ENCODE measurements around the gene SLC6A12. TPM values are rescaled to one million over a fixed set of nuclear protein-coding genes. Genes with fewer than 3 reads are reported as not detected.
A peak's percentile ranks its signal among the peaks of the same experiment; 100 is the strongest.

SLC6A12 gene
- polyA plus RNA-seq, 1 donor from 2014 or later, result 0.15 TPM

DNA sequence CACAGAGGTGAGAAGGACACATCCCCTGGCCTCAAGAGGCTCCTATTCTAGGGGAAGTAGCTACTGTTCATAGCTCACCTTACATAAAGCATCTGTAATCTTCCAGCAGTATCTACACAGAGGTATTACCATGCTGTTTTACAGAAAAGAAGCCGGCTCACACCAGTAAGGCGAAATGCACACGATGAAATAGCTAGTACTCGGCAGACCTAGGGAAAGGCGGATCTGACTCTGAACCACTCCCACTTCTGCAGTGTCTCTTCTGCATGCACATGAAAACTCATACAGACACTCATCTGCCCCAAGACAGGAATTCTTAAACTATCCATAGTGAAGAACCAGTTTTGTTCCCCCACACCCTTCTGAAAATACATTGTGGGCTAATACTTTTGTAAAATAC is 73.8 kb downstream of the SLC6A12 start:
- Histone ChIP-seq H3K9me3 (ENCODE audit: low read length) (no peaks in the 10 kb centered on the region), H3K79me2 (replicated peaks; ENCODE audit: insufficient read depth, low read length) (no peaks in the 10 kb centered on the region), H3K9ac (ENCODE audit: low read length) (peak overlapping the region; percentile 26), H4K20me1 (ENCODE audit: insufficient read depth) (no peaks in the 10 kb centered on the region), H3K27ac (ENCODE audit: low read length) (peak overlapping the region; percentile 55), H3K4me2 (ENCODE audit: low read length) (no peak overlapping the region), H3F3A (ENCODE audit: insufficient read depth, low read length, poor library complexity, severe bottlenecking) (no peaks in the 10 kb centered on the region), H2AFZ (ENCODE audit: low read depth, low read length) (no peak overlapping the region), H3K9me2 (ENCODE audit: insufficient read depth, low read length) (no peaks in the 10 kb centered on the region), H3K36me3 (ENCODE audit: insufficient read depth, low read length) (no peaks in the 10 kb centered on the region), H3K27me3 (ENCODE audit: insufficient read depth, low read depth, low read length) (no peaks in the 10 kb centered on the region), H3K4me3 (ENCODE audit: low read length) (peak overlapping the region; percentile 45)
- TF ChIP-seq, protein P1, sequence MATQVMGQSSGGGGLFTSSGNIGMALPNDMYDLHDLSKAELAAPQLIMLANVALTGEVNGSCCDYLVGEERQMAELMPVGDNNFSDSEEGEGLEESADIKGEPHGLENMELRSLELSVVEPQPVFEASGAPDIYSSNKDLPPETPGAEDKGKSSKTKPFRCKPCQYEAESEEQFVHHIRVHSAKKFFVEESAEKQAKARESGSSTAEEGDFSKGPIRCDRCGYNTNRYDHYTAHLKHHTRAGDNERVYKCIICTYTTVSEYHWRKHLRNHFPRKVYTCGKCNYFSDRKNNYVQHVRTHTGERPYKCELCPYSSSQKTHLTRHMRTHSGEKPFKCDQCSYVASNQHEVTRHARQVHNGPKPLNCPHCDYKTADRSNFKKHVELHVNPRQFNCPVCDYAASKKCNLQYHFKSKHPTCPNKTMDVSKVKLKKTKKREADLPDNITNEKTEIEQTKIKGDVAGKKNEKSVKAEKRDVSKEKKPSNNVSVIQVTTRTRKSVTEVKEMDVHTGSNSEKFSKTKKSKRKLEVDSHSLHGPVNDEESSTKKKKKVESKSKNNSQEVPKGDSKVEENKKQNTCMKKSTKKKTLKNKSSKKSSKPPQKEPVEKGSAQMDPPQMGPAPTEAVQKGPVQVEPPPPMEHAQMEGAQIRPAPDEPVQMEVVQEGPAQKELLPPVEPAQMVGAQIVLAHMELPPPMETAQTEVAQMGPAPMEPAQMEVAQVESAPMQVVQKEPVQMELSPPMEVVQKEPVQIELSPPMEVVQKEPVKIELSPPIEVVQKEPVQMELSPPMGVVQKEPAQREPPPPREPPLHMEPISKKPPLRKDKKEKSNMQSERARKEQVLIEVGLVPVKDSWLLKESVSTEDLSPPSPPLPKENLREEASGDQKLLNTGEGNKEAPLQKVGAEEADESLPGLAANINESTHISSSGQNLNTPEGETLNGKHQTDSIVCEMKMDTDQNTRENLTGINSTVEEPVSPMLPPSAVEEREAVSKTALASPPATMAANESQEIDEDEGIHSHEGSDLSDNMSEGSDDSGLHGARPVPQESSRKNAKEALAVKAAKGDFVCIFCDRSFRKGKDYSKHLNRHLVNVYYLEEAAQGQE (IDR thresholded peaks at IDR 0.05; ENCODE audit: borderline replicate concordance), result no peak
- TF ChIP-seq, protein P2, sequence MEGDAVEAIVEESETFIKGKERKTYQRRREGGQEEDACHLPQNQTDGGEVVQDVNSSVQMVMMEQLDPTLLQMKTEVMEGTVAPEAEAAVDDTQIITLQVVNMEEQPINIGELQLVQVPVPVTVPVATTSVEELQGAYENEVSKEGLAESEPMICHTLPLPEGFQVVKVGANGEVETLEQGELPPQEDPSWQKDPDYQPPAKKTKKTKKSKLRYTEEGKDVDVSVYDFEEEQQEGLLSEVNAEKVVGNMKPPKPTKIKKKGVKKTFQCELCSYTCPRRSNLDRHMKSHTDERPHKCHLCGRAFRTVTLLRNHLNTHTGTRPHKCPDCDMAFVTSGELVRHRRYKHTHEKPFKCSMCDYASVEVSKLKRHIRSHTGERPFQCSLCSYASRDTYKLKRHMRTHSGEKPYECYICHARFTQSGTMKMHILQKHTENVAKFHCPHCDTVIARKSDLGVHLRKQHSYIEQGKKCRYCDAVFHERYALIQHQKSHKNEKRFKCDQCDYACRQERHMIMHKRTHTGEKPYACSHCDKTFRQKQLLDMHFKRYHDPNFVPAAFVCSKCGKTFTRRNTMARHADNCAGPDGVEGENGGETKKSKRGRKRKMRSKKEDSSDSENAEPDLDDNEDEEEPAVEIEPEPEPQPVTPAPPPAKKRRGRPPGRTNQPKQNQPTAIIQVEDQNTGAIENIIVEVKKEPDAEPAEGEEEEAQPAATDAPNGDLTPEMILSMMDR (IDR thresholded peaks at IDR 0.05; ENCODE audit: poor library complexity, severe bottlenecking), result no peak
- TF ChIP-seq POLR2AphosphoS5 (IDR thresholded peaks at IDR 0.05) (no peak), TAF1 (IDR thresholded peaks at IDR 0.05; ENCODE audit: low read depth) (no peak), SMC3 (conservative IDR thresholded peaks at IDR 0.05; ENCODE audit: poor library complexity) (no peak), EP300 (conservative IDR thresholded peaks at IDR 0.05; ENCODE audit: poor library complexity, severe bottlenecking) (no peak), RAD21 (conservative IDR thresholded peaks at IDR 0.05) (no peak), MXI1 (conservative IDR thresholded peaks at IDR 0.05; ENCODE audit: poor library complexity, severe bottlenecking) (no peak), EZH2 (IDR thresholded peaks at IDR 0.05; ENCODE audit: borderline replicate concordance, insufficient read depth, low read length, poor library complexity, severe bottlenecking) (no peak)

Other genes starting within 250 kb of the SLC6A12 start
- 2.4 and 5.4 TPM in 2 replicates for gene IQSEC3, start 147.4 kb downstream of the SLC6A12 start, polyA plus RNA-seq
- 1.4 and 1.6 TPM in 2 replicates for gene SLC6A13, start 48.7 kb upstream of the SLC6A12 start, polyA plus RNA-seq
- gene KDM5A, start 175.2 kb upstream of the SLC6A12 start, polyA plus RNA-seq, result 11.2 and 22.1 TPM in 2 replicates
- 30.6 and 42.9 TPM in 2 replicates for gene CCDC77, start 187.5 kb upstream of the SLC6A12 start, polyA plus RNA-seq
- gene B4GALNT3, start 245.8 kb upstream of the SLC6A12 start, polyA plus RNA-seq, result 5.1 and 6.7 TPM in 2 replicates